ENCODE measurements around the gene PYGL. TPM values are rescaled to one million over a fixed set of nuclear protein-coding genes. Genes with fewer than 3 reads are reported as not detected.
"Not testable (repeated sequence)": the region's sequence is repeated elsewhere in the genome, so short reads cannot be mapped to it uniquely, and the experiment has no call there.

PYGL gene
- total RNA-seq, 4 donors from 2014 or later = 17.8 to 24.8 (median 22.4) TPM

DNA sequence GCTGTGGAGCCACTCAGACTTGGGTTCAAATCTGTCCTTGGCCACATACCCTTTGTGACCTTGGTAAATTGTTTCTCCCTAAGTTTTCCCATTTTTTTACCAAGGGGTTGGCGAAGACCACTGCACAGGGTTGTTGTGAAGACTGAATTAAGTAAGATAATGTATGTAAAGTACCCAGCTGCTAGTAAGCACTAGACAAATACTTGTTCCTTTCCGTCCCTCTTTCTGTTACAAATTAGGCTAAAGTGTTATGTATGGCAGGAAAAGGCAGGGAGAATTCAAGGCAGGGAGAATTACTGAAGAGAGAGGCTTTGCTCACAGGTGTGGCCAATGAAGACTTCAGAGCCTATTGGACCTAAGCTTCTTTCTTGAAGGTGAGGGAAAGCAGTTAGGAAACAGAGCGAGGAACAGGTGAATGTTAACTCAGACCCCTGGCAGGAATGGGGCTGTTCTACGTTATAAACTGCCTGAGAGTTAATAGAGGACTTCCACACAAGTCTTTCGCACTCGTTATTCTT, 46.6 kb downstream of the PYGL start:
- intact Hi-C loops (cut with DNase I) = no loop called here

DNA sequence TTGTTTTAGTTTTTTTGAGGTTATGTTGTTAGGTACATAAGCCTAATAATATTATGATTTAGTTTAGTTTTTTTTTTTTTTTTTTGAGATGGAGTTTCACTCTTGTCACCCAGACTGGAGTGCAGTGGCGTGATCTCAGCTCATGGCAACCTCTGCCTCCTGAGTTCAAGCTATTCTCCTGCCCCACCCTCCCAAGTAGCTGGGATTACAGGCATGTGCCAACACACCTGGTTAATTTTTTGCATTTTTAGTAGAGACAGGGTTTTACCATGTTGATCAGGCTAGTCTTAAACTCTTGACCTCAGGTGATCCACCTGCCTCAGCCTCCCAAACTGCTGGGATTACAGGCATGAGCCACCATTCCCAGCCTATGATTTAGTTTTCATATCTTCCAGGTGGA, 47.3 kb downstream of the PYGL start:
- intact Hi-C loops (cut with DNase I); H3K27me3 ChIP-seq; H3K9me3 ChIP-seq; DNase-seq; H3K27ac ChIP-seq; H3K4me3 ChIP-seq (replicated peaks in 1 of 3); H3K36me3 ChIP-seq; H3K4me1 ChIP-seq: not testable (repeated sequence)
- WGBS, 2 donors = 97 to 100% methylated on average over 1 of the region's 1 CpG

More for the DNA sequence above, 46.6 kb downstream of the PYGL start:
- H3K27me3 ChIP-seq = no peaks in the 10 kb centered on the region
- no peaks in the 10 kb centered on the region for H3K9me3 ChIP-seq
- WGBS, 2 donors = 94 to 96% methylated on average over 6 of the region's 6 CpGs
- H3K4me3 ChIP-seq (replicated peaks in 1 of 3) = no peak overlapping the region
- H3K27ac ChIP-seq = no peak overlapping the region
- TF ChIP-seq, protein P1, sequence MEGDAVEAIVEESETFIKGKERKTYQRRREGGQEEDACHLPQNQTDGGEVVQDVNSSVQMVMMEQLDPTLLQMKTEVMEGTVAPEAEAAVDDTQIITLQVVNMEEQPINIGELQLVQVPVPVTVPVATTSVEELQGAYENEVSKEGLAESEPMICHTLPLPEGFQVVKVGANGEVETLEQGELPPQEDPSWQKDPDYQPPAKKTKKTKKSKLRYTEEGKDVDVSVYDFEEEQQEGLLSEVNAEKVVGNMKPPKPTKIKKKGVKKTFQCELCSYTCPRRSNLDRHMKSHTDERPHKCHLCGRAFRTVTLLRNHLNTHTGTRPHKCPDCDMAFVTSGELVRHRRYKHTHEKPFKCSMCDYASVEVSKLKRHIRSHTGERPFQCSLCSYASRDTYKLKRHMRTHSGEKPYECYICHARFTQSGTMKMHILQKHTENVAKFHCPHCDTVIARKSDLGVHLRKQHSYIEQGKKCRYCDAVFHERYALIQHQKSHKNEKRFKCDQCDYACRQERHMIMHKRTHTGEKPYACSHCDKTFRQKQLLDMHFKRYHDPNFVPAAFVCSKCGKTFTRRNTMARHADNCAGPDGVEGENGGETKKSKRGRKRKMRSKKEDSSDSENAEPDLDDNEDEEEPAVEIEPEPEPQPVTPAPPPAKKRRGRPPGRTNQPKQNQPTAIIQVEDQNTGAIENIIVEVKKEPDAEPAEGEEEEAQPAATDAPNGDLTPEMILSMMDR (IDR thresholded peaks at IDR 0.05) = no peak
- no peak for TF ChIP-seq POLR2A (IDR thresholded peaks at IDR 0.05)
- no peaks in the 10 kb centered on the region for H3K36me3 ChIP-seq
- no peak for DNase-seq
- H3K4me1 ChIP-seq = no peaks in the 10 kb centered on the region

DNA sequence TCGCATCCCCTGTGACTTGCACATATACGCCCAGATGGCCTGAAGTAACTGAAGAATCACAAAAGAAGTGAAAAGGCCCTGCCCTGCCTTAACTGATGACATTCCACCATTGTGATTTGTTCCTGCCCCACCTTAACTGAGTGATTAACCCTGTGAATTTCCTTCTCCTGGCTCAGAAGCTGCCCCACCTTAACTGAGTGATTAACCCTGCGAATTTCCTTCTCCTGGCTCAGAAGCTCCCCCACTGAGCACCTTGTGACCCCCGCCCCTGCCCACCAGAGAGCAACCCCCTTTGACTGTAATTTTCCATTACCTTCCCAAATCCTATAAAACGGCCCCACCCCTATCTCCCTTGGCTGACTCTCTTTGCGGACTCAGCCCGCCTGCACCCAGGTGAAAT, 47.9 kb downstream of the PYGL start:
- intact Hi-C loops (cut with DNase I); H3K27ac ChIP-seq; DNase-seq; H3K27me3 ChIP-seq; H3K4me3 ChIP-seq (replicated peaks in 1 of 3); H3K9me3 ChIP-seq; H3K4me1 ChIP-seq; H3K36me3 ChIP-seq: not testable (repeated sequence)
- WGBS, 2 donors = 85 to 93% methylated on average over 7 of the region's 7 CpGs

DNA sequence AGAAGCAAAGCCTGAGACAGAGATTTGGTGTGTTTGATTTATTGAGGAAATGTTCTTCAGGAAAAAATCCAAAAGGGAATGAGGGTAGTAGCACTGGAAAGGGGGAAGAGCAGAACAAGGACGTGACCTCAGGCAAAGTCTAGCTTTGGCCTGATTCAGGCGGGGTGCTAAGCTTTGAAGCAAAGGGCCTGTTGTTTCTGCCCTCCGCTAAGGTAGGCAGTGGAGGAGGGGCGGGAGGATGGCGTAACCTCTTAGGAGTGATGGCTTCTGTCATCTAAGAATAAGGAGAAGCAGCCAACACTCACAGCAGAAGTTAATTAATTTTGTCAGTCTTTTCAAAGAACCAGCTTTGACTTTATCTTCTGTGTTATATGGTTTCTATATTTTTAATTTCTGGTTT, 52.0 kb downstream of the PYGL start:
- WGBS, 2 donors = 73 to 81% methylated on average over 5 of the region's 5 CpGs
- no peaks in the 10 kb centered on the region for H3K4me1 ChIP-seq
- H3K27ac ChIP-seq = no peak overlapping the region
- DNase-seq = no peak
- H3K9me3 ChIP-seq = no peaks in the 10 kb centered on the region
- intact Hi-C loops (cut with DNase I) = no loop called here
- no peak overlapping the region for H3K4me3 ChIP-seq (replicated peaks in 1 of 3)
- H3K27me3 ChIP-seq = no peaks in the 10 kb centered on the region
- TF ChIP-seq POLR2A (IDR thresholded peaks at IDR 0.05) = no peak
- TF ChIP-seq, protein P1 (IDR thresholded peaks at IDR 0.05) = no peak
- no peaks in the 10 kb centered on the region for H3K36me3 ChIP-seq

DNA sequence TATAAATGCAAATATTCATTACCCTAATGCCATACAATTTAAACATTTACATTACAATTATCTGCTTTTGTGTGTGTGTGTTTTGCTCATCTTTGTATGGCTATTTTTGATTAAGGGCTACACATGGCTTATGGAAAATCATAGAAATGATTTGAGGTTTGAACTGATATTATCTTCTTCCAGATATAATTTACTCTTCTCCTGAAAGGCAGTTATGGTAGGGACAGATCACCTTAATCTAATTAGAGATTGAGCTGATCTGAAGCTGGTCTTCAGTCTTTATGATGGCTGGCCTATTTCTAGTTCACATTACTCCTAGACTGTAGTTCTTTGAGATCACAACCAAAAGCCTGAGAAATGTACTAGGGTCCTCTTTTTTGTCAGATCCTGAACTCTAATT, 56.8 kb downstream of the PYGL start:
- Histone ChIP-seq H3K4me1 (no peaks in the 10 kb centered on the region), H3K36me3 (no peaks in the 10 kb centered on the region), H3K27ac (no peak overlapping the region), H3K9me3 (no peaks in the 10 kb centered on the region), H3K27me3 (no peaks in the 10 kb centered on the region), H3K4me3 (replicated peaks in 1 of 3) (no peak overlapping the region)
- TF ChIP-seq, protein P1 (IDR thresholded peaks at IDR 0.05) = no peak
- no peak for TF ChIP-seq POLR2A (IDR thresholded peaks at IDR 0.05)
- intact Hi-C loops (cut with DNase I) = no loop called here
- DNase-seq = no peak

DNA sequence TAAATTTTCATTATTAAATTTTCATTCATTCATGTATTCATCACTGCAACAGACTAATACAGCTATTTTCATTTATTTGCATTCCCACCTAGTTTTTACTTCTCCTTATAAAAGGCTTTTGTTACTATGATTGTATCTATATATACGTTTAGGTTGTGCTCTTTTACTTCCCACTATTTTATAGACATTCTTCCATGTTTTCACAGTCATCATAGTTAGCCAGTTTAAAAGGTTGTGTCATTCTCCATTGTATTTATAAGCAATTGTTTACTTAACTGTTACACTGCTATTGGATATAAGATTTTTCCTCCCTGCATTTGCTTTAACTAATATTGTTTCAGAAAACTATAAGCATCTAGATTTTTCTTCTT, 60.5 kb downstream of the PYGL start:
- TF ChIP-seq, protein P1 (IDR thresholded peaks at IDR 0.05) = no peak
- no peak for TF ChIP-seq POLR2A (IDR thresholded peaks at IDR 0.05)
- Histone ChIP-seq H3K27me3 (no peaks in the 10 kb centered on the region), H3K36me3 (no peaks in the 10 kb centered on the region), H3K9me3 (no peaks in the 10 kb centered on the region), H3K4me1 (no peaks in the 10 kb centered on the region), H3K4me3 (replicated peaks in 1 of 3) (no peak overlapping the region), H3K27ac (no peak overlapping the region)
- WGBS, 2 donors = 72 to 75% methylated on average over 1 of the region's 1 CpG
- intact Hi-C loops (cut with DNase I) = no loop called here
- no peak for DNase-seq
